OCI-LY7 (cell line): ENCODE data around the gene ITPKA. TPM values are rescaled to one million over a fixed set of nuclear protein-coding genes. Genes with fewer than 3 reads are reported as not detected.

Experiments
- BruUV-seq: library from RNA; stranded (reverse); fragments of 400-500 nt; replicated peaks from 2 replicates; lab custom pipeline; 2021; lab: Mats Ljungman, UMichigan
- CTCF ChIA-PET: fragments of 300-600 bp; sonication (Branson Sonifier 250); formaldehyde crosslinking; loops from one replicate; lab custom pipeline; 2022; ENCODE audit warnings: antibody characterized with exemption; ENCODE audit not compliant: unreplicated experiment; lab: Charles Lee
- POLR2A ChIA-PET: fragments of 300-600 bp; sonication (Branson Sonifier 250); formaldehyde crosslinking; loops from one replicate; lab custom pipeline; 2022; ENCODE audit warnings: antibody characterized with exemption; lab: Charles Lee
- DNase-seq: peaks from one replicate; pipeline ENCODE4 v3.0.0-alpha.2; 2015; ENCODE audit warnings: low spot score
- H2AFZ ChIP-seq: fragments of 200-600 bp; sonication (generic), shearing (Covaris generic); 2 replicates; pipeline ENCODE4 v1.6.1; 2014; ENCODE audit warnings: mild to moderate bottlenecking, antibody characterized with exemption, low read length, moderate library complexity
- H3K27ac ChIP-seq: fragments of 200-600 bp; sonication (generic); 2 replicates; pipeline ENCODE4 v1.5.1; 2014; ENCODE audit warnings: mixed run types, low read depth, mild to moderate bottlenecking, moderate library complexity, low read length, inconsistent platforms; ENCODE audit not compliant: poor library complexity, severe bottlenecking
- H3K36me3 ChIP-seq: fragments of 200-600 bp; sonication (generic); 2 replicates; pipeline ENCODE4 v1.6.1; 2014; ENCODE audit warnings: mild to moderate bottlenecking, antibody characterized with exemption, low read length, moderate library complexity, mixed read lengths; ENCODE audit not compliant: insufficient read depth
- H3K4me1 ChIP-seq: fragments of 200-600 bp; sonication (generic); 2 replicates; pipeline ENCODE4 v1.5.1; 2014; ENCODE audit warnings: mild to moderate bottlenecking, low read length; ENCODE audit not compliant: insufficient read depth, poor library complexity, severe bottlenecking
- H3K4me2 ChIP-seq: fragments of 200-600 bp; sonication (generic); 2 replicates; pipeline ENCODE4 v1.6.1; 2014; ENCODE audit warnings: mild to moderate bottlenecking, low read length
- H3K4me3 ChIP-seq: fragments of 200-600 bp; sonication (generic); 2 replicates; pipeline ENCODE4 v1.5.1; 2014; ENCODE audit warnings: mild to moderate bottlenecking, low read depth, low read length; ENCODE audit not compliant: poor library complexity, severe bottlenecking
- H3K79me2 ChIP-seq: fragments of 200-600 bp; sonication (generic); 2 replicates; pipeline ENCODE4 v1.6.1; 2016; ENCODE audit warnings: low read depth, mild to moderate bottlenecking, low read length, moderate library complexity, mixed read lengths; ENCODE audit not compliant: insufficient read depth
- H3K9me2 ChIP-seq: fragments of 200-600 bp; sonication (generic); 2 replicates; pipeline ENCODE4 v1.6.1; 2016; ENCODE audit warnings: mild to moderate bottlenecking, low read length, mixed read lengths; ENCODE audit not compliant: insufficient read depth
- H3K9me3 ChIP-seq: fragments of 200-600 bp; sonication (generic); 2 replicates; pipeline ENCODE4 v1.6.1; 2014; ENCODE audit warnings: mild to moderate bottlenecking, mixed run types, low read length, mixed read lengths
- H4K20me1 ChIP-seq: fragments of 200-600 bp; sonication (generic); 2 replicates; pipeline ENCODE4 v1.6.1; 2014; ENCODE audit warnings: mild to moderate bottlenecking, antibody characterized with exemption, low read length, moderate library complexity, mixed read lengths; ENCODE audit not compliant: insufficient read depth
- CTCF ChIP-seq: fragments of 200-600 bp; sonication (generic); conservative IDR thresholded peaks from 2 replicates; pipeline ENCODE4 v1.5.1; 2014; ENCODE audit warnings: mild to moderate bottlenecking, antibody characterized with exemption, low read length, moderate library complexity, mixed read lengths
- EZH2phosphoT487 ChIP-seq: fragments of 200-600 bp; sonication (generic); IDR thresholded peaks from 2 replicates; pipeline ENCODE4 v1.6.1; 2018; ENCODE audit warnings: low read depth, borderline replicate concordance, mild to moderate bottlenecking, mixed run types, antibody characterized with exemption, low read length, moderate library complexity, mixed read lengths
- intact Hi-C: fragments of 100-400 bp; cut with micrococcal nuclease; formaldehyde crosslinking; loops from one replicate; pipeline ENCODE4 v1.10.0; 2022; ENCODE audit not compliant: unreplicated experiment
- small RNA-seq: library from RNA; depleted of rRNA; stranded (forward); fragments of <200 nt; gene quantifications from one replicate; pipeline ENCODE3, GENCODE V24; 2014
- total RNA-seq, 2 experiments: library from RNA; depleted of rRNA in 1 of 2; stranded (reverse); fragments of >200 nt in 1 of 2; shearing (Covaris generic) in 1 of 2; gene quantifications; 2 replicates each; pipeline ENCODE4 v1.2.3, GENCODE V29; 2014 to 2022

Gene ITPKA
- total RNA-seq, 2 experiments from 2014 or later: not detected

- Histone ChIP-seq H3K79me2 (no peaks in the 10 kb centered on the region), H3K4me2 (no peak overlapping the region), H3K9me3 (no peaks in the 10 kb centered on the region), H3K4me1 (peaks cover 4% of the 10 kb centered on the region), H4K20me1 (no peaks in the 10 kb centered on the region), H3K36me3 (no peaks in the 10 kb centered on the region), H2AFZ (no peak overlapping the region), H3K9me2 (no peaks in the 10 kb centered on the region), H3K27ac (no peak overlapping the region), H3K4me3 (no peak overlapping the region)
- POLR2A ChIA-PET: no interaction called here
- intact Hi-C loops: no loop called here
- DNase-seq: no peak
- CTCF ChIA-PET: no interaction called here
- TF ChIP-seq EZH2phosphoT487 (no peak), CTCF (no peak)
- no TSS peak for BruUV-seq
Observed at GRCh38 chr15:41550066-41550775, 56.5 kb downstream of the ITPKA start.

Small RNA genes lying within 50 kb of the gene (small RNA-seq; reads per million reads assigned to genes)
- gene RNU6-1169P: not detected

Other genes starting within 250 kb of the ITPKA start
- gene OIP5, start 161.3 kb upstream of the ITPKA start, total RNA-seq (2014; rRNA removed; shearing (Covaris generic)): 29.4 and 42.5 TPM in 2 replicates
- 28.4 and 29.9 TPM in 2 replicates for gene OIP5, start 161.3 kb upstream of the ITPKA start, total RNA-seq (2022)
- gene NUSAP1, start 161.0 kb upstream of the ITPKA start, total RNA-seq (2014; rRNA removed; shearing (Covaris generic)): 411 and 470 TPM in 2 replicates
- 293 and 317 TPM in 2 replicates for gene NUSAP1, start 161.0 kb upstream of the ITPKA start, total RNA-seq (2022)
- gene NDUFAF1, start 91.4 kb upstream of the ITPKA start, total RNA-seq (2014; rRNA removed; shearing (Covaris generic)): 14.9 and 15.9 TPM in 2 replicates
- 21.0 and 22.0 TPM in 2 replicates for gene NDUFAF1, start 91.4 kb upstream of the ITPKA start, total RNA-seq (2022)
- gene RTF1, start 76.8 kb upstream of the ITPKA start, total RNA-seq (2014; rRNA removed; shearing (Covaris generic)): 28.6 and 35.9 TPM in 2 replicates
- 46.9 and 59.9 TPM in 2 replicates for gene RTF1, start 76.8 kb upstream of the ITPKA start, total RNA-seq (2022)
- 0.10 and 0.22 TPM in 2 replicates for gene LTK, start 20.0 kb downstream of the ITPKA start, total RNA-seq (2014; rRNA removed; shearing (Covaris generic))
- 0.11 TPM in 2 replicates for gene LTK, start 20.0 kb downstream of the ITPKA start, total RNA-seq (2022)
- gene RPAP1, start 50.4 kb downstream of the ITPKA start, total RNA-seq (2014; rRNA removed; shearing (Covaris generic)): 19.3 and 24.3 TPM in 2 replicates
- 39.9 and 51.6 TPM in 2 replicates for gene RPAP1, start 50.4 kb downstream of the ITPKA start, total RNA-seq (2022)
- not detected in 2 replicates for gene TYRO3, start 65.3 kb downstream of the ITPKA start, total RNA-seq (2014; rRNA removed; shearing (Covaris generic))
- 0.13 and 0.48 TPM in 2 replicates for gene TYRO3, start 65.3 kb downstream of the ITPKA start, total RNA-seq (2022)
- 48.8 and 60.1 TPM in 2 replicates for gene MGA, start 166.5 kb downstream of the ITPKA start, total RNA-seq (2014; rRNA removed; shearing (Covaris generic))
- gene MGA, start 166.5 kb downstream of the ITPKA start, total RNA-seq (2022): 59.1 and 59.2 TPM in 2 replicates